Measurements from ENCODE around the gene MTLN. TPM values are rescaled to one million over a fixed set of nuclear protein-coding genes. Genes with fewer than 3 reads are reported as not detected.
A peak's percentile ranks its signal among the peaks of the same experiment; 100 is the strongest.
"Not testable (repeated sequence)": the region's sequence is repeated elsewhere in the genome, so short reads cannot be mapped to it uniquely, and the experiment has no call there.

The MTLN gene
- total RNA-seq, 1 donor from 2014 or later: 12.6 TPM

GRCh38 chr2:110204408-110205385, 7.7 kb downstream of the MTLN start, which contains the start of gene NPHP1:
Gene NPHP1, minus strand, starts transcription at chr2:110205013. Its CDS starts 45 bp downstream, at chr2:110204968.
- Mint-ChIP-seq H3K36me3 (ENCODE audit: unreplicated experiment) (no peaks in the 10 kb centered on the region), H3K27me3 (ENCODE audit: unreplicated experiment) (peaks cover 7% of the 10 kb centered on the region), H3K4me1 (ENCODE audit: unreplicated experiment) (peaks cover 9% of the 10 kb centered on the region), H3K27ac (ENCODE audit: unreplicated experiment) (peak within 1 kb of the TSS; percentile 80), H3K9me3 (ENCODE audit: unreplicated experiment) (no peaks in the 10 kb centered on the region), H3K4me3 (ENCODE audit: unreplicated experiment) (peak within 1 kb of the TSS; percentile 89)
- peak; percentile 96 for DNase-seq (ENCODE audit: extremely low spot score, unreplicated experiment)
- no peak for TF ChIP-seq CTCF (IDR thresholded peaks at IDR 0.05)

DNA sequence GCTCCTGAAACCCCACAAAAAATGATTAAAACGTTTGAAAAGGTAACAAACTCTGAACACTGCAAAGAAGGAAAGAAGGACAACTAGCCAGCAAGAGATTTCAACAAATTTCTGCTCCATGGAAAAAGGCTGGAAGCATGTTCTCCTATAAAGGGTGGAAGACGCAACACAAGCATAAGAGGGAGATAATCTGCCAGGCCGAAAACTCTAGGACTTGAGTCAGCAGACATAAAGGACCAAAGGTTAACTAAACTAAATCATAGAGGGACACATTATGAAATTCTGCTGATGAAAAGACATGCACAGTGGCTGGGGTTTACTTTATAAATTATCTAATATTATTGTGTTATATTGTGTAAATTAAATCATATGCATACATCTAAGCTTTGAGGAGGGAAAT, 14.3 kb downstream of the MTLN start:
- Mint-ChIP-seq H3K4me1 (ENCODE audit: unreplicated experiment) (no peaks in the 10 kb centered on the region), H3K27me3 (ENCODE audit: unreplicated experiment) (peaks cover 8% of the 10 kb centered on the region), H3K9me3 (ENCODE audit: unreplicated experiment) (no peaks in the 10 kb centered on the region), H3K36me3 (ENCODE audit: unreplicated experiment) (peaks cover 7% of the 10 kb centered on the region), H3K27ac (ENCODE audit: unreplicated experiment) (no peak overlapping the region), H3K4me3 (ENCODE audit: unreplicated experiment) (no peak overlapping the region)
- DNase-seq (ENCODE audit: extremely low spot score, unreplicated experiment): no peak
- TF ChIP-seq CTCF (IDR thresholded peaks at IDR 0.05): no peak

GRCh38 chr2:110197452-110197851, 14.9 kb downstream of the MTLN start:
- no peak for DNase-seq (ENCODE audit: extremely low spot score, unreplicated experiment)
- Mint-ChIP-seq H3K27me3 (ENCODE audit: unreplicated experiment) (peaks cover 8% of the 10 kb centered on the region), H3K4me1 (ENCODE audit: unreplicated experiment) (no peaks in the 10 kb centered on the region), H3K4me3 (ENCODE audit: unreplicated experiment) (no peak overlapping the region), H3K36me3 (ENCODE audit: unreplicated experiment) (peaks cover 7% of the 10 kb centered on the region), H3K9me3 (ENCODE audit: unreplicated experiment) (no peaks in the 10 kb centered on the region), H3K27ac (ENCODE audit: unreplicated experiment) (no peak overlapping the region)
- TF ChIP-seq CTCF (IDR thresholded peaks at IDR 0.05): no peak

GRCh38 chr2:110190169-110190568, 22.2 kb downstream of the MTLN start:
- peaks cover 16% of the 10 kb centered on the region for H3K36me3 Mint-ChIP-seq (ENCODE audit: unreplicated experiment)
- H3K9me3 Mint-ChIP-seq (ENCODE audit: unreplicated experiment): peaks cover 23% of the 10 kb centered on the region
- peaks cover 11% of the 10 kb centered on the region for H3K27me3 Mint-ChIP-seq (ENCODE audit: unreplicated experiment)
- H3K4me3 Mint-ChIP-seq (ENCODE audit: unreplicated experiment); H3K4me1 Mint-ChIP-seq (ENCODE audit: unreplicated experiment); H3K27ac Mint-ChIP-seq (ENCODE audit: unreplicated experiment); DNase-seq (ENCODE audit: extremely low spot score, unreplicated experiment): not testable (repeated sequence)

DNA sequence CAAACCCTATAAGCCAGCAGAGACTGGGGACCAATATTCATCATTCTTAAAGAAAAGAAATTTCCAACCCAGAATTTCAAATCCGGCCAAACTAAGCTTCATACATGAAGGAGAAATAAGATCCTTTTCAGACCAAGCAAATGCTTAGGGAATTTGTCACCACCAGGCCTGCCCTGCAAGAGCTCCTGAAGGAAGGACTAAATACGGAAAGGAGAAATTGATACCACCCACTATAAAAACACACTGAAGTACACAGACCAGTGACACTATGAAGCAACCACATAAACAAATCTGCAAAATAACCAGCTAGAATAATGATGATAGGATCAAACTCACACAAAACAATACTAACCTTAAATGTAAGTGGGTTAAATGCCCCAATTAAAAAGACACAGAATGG, 29.9 kb downstream of the MTLN start:
- no peak overlapping the region for H3K27ac Mint-ChIP-seq (ENCODE audit: unreplicated experiment)
- H3K4me1 Mint-ChIP-seq (ENCODE audit: unreplicated experiment): no peaks in the 10 kb centered on the region
- H3K4me3 Mint-ChIP-seq (ENCODE audit: unreplicated experiment): no peak overlapping the region
- no peak for TF ChIP-seq CTCF (IDR thresholded peaks at IDR 0.05)
- H3K27me3 Mint-ChIP-seq (ENCODE audit: unreplicated experiment): peaks cover 4% of the 10 kb centered on the region
- no peak for DNase-seq (ENCODE audit: extremely low spot score, unreplicated experiment)
- H3K9me3 Mint-ChIP-seq (ENCODE audit: unreplicated experiment): peaks cover 21% of the 10 kb centered on the region
- peaks cover 5% of the 10 kb centered on the region for H3K36me3 Mint-ChIP-seq (ENCODE audit: unreplicated experiment)

All from osteocyte (in vitro differentiated cells).